Breast epithelium (tissue), 3 donors: Measurements from ENCODE around the gene TTLL10.

Source experiments
- POLR2A ChIP-seq: fragments of 450-650 bp; IDR thresholded peaks from one replicate; pipeline ENCODE4 v1.6.1; 2016; ENCODE audit warnings: antibody characterized with exemption, mild to moderate bottlenecking, moderate library complexity
- TF ChIP-seq, protein P1 (sequence below), 3 donors: fragments of 450-650 bp; IDR thresholded peaks; one replicate each; pipeline ENCODE4 v1.5.1; 2016 to 2017; ENCODE audit warnings: antibody characterized with exemption in 3 of 3, mild to moderate bottlenecking in 3 of 3, moderate library complexity in 3 of 3

DNA sequence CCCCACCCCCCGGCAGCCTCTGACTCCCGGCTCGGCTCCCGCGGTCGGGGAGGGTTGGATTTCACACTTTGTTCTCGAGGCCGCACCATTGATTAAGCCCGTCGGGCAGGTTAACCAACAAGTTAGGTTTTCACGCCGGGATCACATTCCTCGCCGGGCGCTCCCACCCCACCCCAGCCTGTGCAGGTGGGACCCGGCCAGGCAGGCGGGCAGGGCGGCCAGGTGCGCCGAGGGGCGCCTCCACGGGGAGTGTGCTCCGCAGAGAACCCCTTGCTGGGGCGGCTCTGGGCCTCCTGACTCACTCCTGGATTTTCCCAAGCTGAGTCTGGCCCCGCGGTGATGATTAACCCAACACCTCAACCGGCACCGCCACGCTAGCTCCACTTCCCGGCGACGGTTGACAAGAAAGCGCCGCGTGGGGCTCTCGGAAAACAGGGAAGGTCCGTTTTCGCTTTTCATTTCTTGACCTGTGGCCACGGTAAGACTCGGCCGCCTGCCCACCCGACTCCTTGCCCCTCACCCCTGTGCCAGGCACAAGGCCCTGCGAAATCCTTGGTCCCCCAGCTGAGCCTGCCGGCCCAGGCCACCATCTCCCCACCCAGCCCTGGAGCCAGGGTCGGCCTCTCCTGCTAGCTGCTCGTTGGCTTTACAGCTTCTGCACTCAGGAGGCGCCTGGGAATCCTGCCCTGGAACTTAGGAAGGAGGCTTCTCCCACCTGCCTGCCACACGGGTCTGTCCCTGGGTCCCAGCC, 8.8 kb upstream of the TTLL10 start:
- TF ChIP-seq, protein P1, sequence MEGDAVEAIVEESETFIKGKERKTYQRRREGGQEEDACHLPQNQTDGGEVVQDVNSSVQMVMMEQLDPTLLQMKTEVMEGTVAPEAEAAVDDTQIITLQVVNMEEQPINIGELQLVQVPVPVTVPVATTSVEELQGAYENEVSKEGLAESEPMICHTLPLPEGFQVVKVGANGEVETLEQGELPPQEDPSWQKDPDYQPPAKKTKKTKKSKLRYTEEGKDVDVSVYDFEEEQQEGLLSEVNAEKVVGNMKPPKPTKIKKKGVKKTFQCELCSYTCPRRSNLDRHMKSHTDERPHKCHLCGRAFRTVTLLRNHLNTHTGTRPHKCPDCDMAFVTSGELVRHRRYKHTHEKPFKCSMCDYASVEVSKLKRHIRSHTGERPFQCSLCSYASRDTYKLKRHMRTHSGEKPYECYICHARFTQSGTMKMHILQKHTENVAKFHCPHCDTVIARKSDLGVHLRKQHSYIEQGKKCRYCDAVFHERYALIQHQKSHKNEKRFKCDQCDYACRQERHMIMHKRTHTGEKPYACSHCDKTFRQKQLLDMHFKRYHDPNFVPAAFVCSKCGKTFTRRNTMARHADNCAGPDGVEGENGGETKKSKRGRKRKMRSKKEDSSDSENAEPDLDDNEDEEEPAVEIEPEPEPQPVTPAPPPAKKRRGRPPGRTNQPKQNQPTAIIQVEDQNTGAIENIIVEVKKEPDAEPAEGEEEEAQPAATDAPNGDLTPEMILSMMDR (IDR thresholded peaks at IDR 0.05) = no peak
- no peak for TF ChIP-seq POLR2A
